Renal cortical epithelial cell (primary cell): ENCODE results near the gene SNX12. TPM values are rescaled to one million over a fixed set of nuclear protein-coding genes. Genes with fewer than 3 reads are reported as not detected.

Source experiments
- DNase-seq: peaks from one replicate; pipeline ENCODE4 v3.0.0-alpha.2; 2011; ENCODE audit warnings: low read depth
- total RNA-seq: library from RNA; depleted of rRNA; stranded (reverse); fragments of >200 nt; gene quantifications from 2 replicates; pipeline ENCODE4 v1.2.3, GENCODE V29; 2014

SNX12 gene
- 66.9 and 76.5 TPM in 2 replicates for total RNA-seq

- peak; percentile 88 for DNase-seq
Measured at GRCh38 chrX:71068044-71068918, at the start of gene SNX12. TSS of gene SNX12 (minus strand) at chrX:71068334. CDS start at chrX:71068306, 28 bp downstream.

- DNase-seq, result no peak
Measured at GRCh38 chrX:71117358-71117757, 49.2 kb upstream of the SNX12 start.

GRCh38 chrX:71111921-71112431 is 43.8 kb upstream of the SNX12 start:
- no peak for DNase-seq

GRCh38 chrX:71111141-71111843 is 43.2 kb upstream of the SNX12 start, which contains the start of gene IL2RG:
TSS of gene IL2RG (minus strand) at chrX:71111577. CDS start at chrX:71111539, 38 bp downstream.
- no peak for DNase-seq

GRCh38 chrX:71109051-71109450 is 40.9 kb upstream of the SNX12 start:
- no peak for DNase-seq

- no peak for DNase-seq
Measured at GRCh38 chrX:71107762-71108360, 39.7 kb upstream of the SNX12 start.

- no peak for DNase-seq
Measured at GRCh38 chrX:71107245-71107644, 39.1 kb upstream of the SNX12 start.

- DNase-seq, result no peak
Measured at GRCh38 chrX:71106427-71106826, 38.3 kb upstream of the SNX12 start, which contains the start of gene CXorf65. TSS of gene CXorf65 (minus strand) at chrX:71106740. CDS start at chrX:71106556, 184 bp downstream.

GRCh38 chrX:71105628-71106027 is 37.5 kb upstream of the SNX12 start:
- DNase-seq, result no peak

- DNase-seq, result no peak
Measured at GRCh38 chrX:71103110-71103983, 35.2 kb upstream of the SNX12 start.

- no peak for DNase-seq
Measured at GRCh38 chrX:71102292-71102691, 34.2 kb upstream of the SNX12 start.

GRCh38 chrX:71100581-71101505 is 32.7 kb upstream of the SNX12 start:
- no peak for DNase-seq

- no peak for DNase-seq
Measured at GRCh38 chrX:71099736-71100135, 31.6 kb upstream of the SNX12 start.

- no peak for DNase-seq
Measured at GRCh38 chrX:71098951-71099506, 30.9 kb upstream of the SNX12 start.

- peak; percentile 32 for DNase-seq
Measured at GRCh38 chrX:71098302-71098701, 30.2 kb upstream of the SNX12 start.

- no peak for DNase-seq
Measured at GRCh38 chrX:71096760-71097032, 28.6 kb upstream of the SNX12 start.

GRCh38 chrX:71095981-71096759 is 28.0 kb upstream of the SNX12 start:
- peak; percentile 5 for DNase-seq

GRCh38 chrX:71095555-71095980 is 27.4 kb upstream of the SNX12 start, which contains the start of gene FOXO4:
TSS of gene FOXO4 (plus strand) at chrX:71095851. CDS start at chrX:71096529, 678 bp downstream.
- peak; percentile 77 for DNase-seq

- DNase-seq, result no peak
Measured at GRCh38 chrX:71095033-71095432, 26.9 kb upstream of the SNX12 start.
